Pons (tissue), 1 donor: ENCODE measurements around the gene FUZ.
A peak's percentile ranks its signal among the peaks of the same experiment; 100 is the strongest.

Experiments used
- DNase-seq: peaks from one replicate; pipeline ENCODE4 v3.0.0-alpha.2; 2016; ENCODE audit warnings: low spot score

FUZ gene

GRCh38 chr19:49851456-49852259 is 38.6 kb upstream of the FUZ start:
- DNase-seq: no peak

GRCh38 chr19:49850487-49851342 is 37.6 kb upstream of the FUZ start, which contains the start of gene PTOV1:
TSS of gene PTOV1 (plus strand) at chr19:49851159.
- peak; percentile 95 for DNase-seq

- DNase-seq: no peak
Measured at GRCh38 chr19:49850221-49850486, 37.1 kb upstream of the FUZ start.

GRCh38 chr19:49849433-49850220 is 36.5 kb upstream of the FUZ start:
- DNase-seq: no peak

GRCh38 chr19:49848938-49849337 is 35.8 kb upstream of the FUZ start:
- DNase-seq: no peak

GRCh38 chr19:49847731-49848696 is 34.9 kb upstream of the FUZ start:
- no peak for DNase-seq

GRCh38 chr19:49846408-49846807 is 33.3 kb upstream of the FUZ start:
- DNase-seq: no peak

GRCh38 chr19:49845414-49845813 is 32.3 kb upstream of the FUZ start:
- DNase-seq: no peak

GRCh38 chr19:49844138-49845095 is 31.3 kb upstream of the FUZ start:
- no peak for DNase-seq

- DNase-seq: no peak
Measured at GRCh38 chr19:49843265-49843664, 30.2 kb upstream of the FUZ start.

- DNase-seq: no peak
Measured at GRCh38 chr19:49840736-49841249, 27.7 kb upstream of the FUZ start.

GRCh38 chr19:49840321-49840720 is 27.2 kb upstream of the FUZ start:
- DNase-seq: no peak

- no peak for DNase-seq
Measured at GRCh38 chr19:49839713-49840112, 26.6 kb upstream of the FUZ start.

- no peak for DNase-seq
Measured at GRCh38 chr19:49838885-49839588, 25.9 kb upstream of the FUZ start.

- no peak for DNase-seq
Measured at GRCh38 chr19:49837425-49837824, 24.3 kb upstream of the FUZ start.

GRCh38 chr19:49837009-49837310 is 23.9 kb upstream of the FUZ start:
- DNase-seq: no peak

GRCh38 chr19:49836176-49837008 is 23.3 kb upstream of the FUZ start:
- DNase-seq: no peak

- DNase-seq: no peak
Measured at GRCh38 chr19:49835562-49835961, 22.5 kb upstream of the FUZ start.

GRCh38 chr19:49833599-49833998 is 20.5 kb upstream of the FUZ start:
- no peak for DNase-seq
